ENCODE data around the gene TUT7. TPM values are rescaled to one million over a fixed set of nuclear protein-coding genes. Genes with fewer than 3 reads are reported as not detected.
A peak's percentile ranks its signal among the peaks of the same experiment; 100 is the strongest.

TUT7 gene
- total and polyA plus RNA-seq, 10 of the 15 experiments (the other 5 are each of a cell fraction or from before 2014, with no cell fraction given), result 10.0 to 49.8 (median 30.4) TPM

- ChIA-PET CTCF (interaction anchor here (0.7 kb wide), 1 partner anchor 80 kb away, joined by 3 read pairs; no protein-coding TSS in a partner anchor), RAD21 (ENCODE audit: unreplicated experiment) (interaction anchor here (0.7 kb wide), 1 partner anchor 39 kb away, joined by 3 read pairs; no protein-coding TSS in a partner anchor), POLR2A (interaction anchor here (0.8 to 1.3 kb wide), 3 partner anchors 19 to 66 kb away, joined by 4 to 7 read pairs (median 5); no protein-coding TSS in a partner anchor), SMC1A (ENCODE audit: uncharacterized antibody, unreplicated experiment) (interaction anchor here (0.8 to 1.3 kb wide), 2 partner anchors 67 to 81 kb away, joined by 4 to 5 read pairs; no protein-coding TSS in a partner anchor)
- 21% methylated on average over 12 of the region's 12 CpGs for WGBS (ENCODE audit: insufficient coverage, insufficient replicate concordance, low lambda C conversion rate, missing lambda C conversion rate)
- in situ Hi-C loops (cut with MboI), result loop anchor here (25.0 kb wide), 1 partner anchor 471 kb away; no protein-coding TSS in a partner anchor
- no peak for DNase-seq (ENCODE audit: low read depth, low spot score)
- no peak for FAIRE-seq
- BruUV-seq (replicated peaks), result TSS peak; percentile 87
- H3K4me3 ChIP-seq, result peak overlapping the region; percentile 83
- peaks cover 20% of the 10 kb centered on the region for H3K79me2 ChIP-seq (ENCODE audit: control insufficient read depth, insufficient read depth, low read length)
- ATAC-seq, result peak; percentile 37
- peaks cover 5% of the 10 kb centered on the region; the same call in 1 of the 2 replicates for H3K4me1 ChIP-seq (ENCODE audit: control insufficient read depth, insufficient read depth, low read length)
- no peaks in the 10 kb centered on the region for H3K27me3 ChIP-seq (replicated peaks in 1 of 2; ENCODE audit: control insufficient read depth in 2 of 2, insufficient read depth in 2 of 2, low read length in 1 of 2)
- TF ChIP-seq SMAD5 (IDR thresholded peaks at IDR 0.05; ENCODE audit: low read depth), result no peak
- no peak for TF ChIP-seq EZH2 (IDR thresholded peaks at IDR 0.05; ENCODE audit: borderline replicate concordance, control insufficient read depth, low read depth, low read length)
- peak; percentile 27; the same call in 1 of the 2 replicates for TF ChIP-seq BCL11A (IDR thresholded peaks at IDR 0.05; ENCODE audit: low read depth, low read length)
- peak; percentile 20; the same call in 1 of the 2 replicates for TF ChIP-seq RUNX3 (IDR thresholded peaks at IDR 0.05; ENCODE audit: low read length)
- H3K4me2 ChIP-seq (ENCODE audit: control insufficient read depth, insufficient read depth), result peak overlapping the region; percentile 97
- intact Hi-C loops (cut with micrococcal nuclease; ENCODE audit: unreplicated experiment), result loop anchor here (2.0 kb wide), 1 partner anchor 68 kb away; no protein-coding TSS in a partner anchor
- H3K9ac ChIP-seq (ENCODE audit: control insufficient read depth, insufficient read depth, low read length), result peak overlapping the region; percentile 86
- peaks cover 0 to 10% of the 10 kb centered on the region in 2 experiments; a peak in 2 of 4 replicates for H3K36me3 ChIP-seq (ENCODE audit: control insufficient read depth in 2 of 2, insufficient read depth in 2 of 2, low read length in 1 of 2)
- peak overlapping the region; percentile 95 for H2AFZ ChIP-seq (ENCODE audit: control insufficient read depth, low read depth, low read length)
- no peaks in the 10 kb centered on the region for H4K20me1 ChIP-seq (ENCODE audit: control insufficient read depth, insufficient read depth)
- peak overlapping the region; percentile 64 for H3K27ac ChIP-seq (ENCODE audit: control insufficient read depth, insufficient read depth)
- H3K9me3 ChIP-seq (replicated peaks; ENCODE audit: control insufficient read depth, insufficient read depth, low read length), result no peaks in the 10 kb centered on the region
Measured at GRCh38 chr9:86282979-86283535, 71.2 kb downstream of the TUT7 start.
